HG03378 (cell line): ENCODE data around the gene ETS1.

Source experiments
- ATAC-seq: cut with Tn5 transposase; IDR thresholded peaks from one replicate; pipeline ENCODE4 v1.9.1; 2021; ENCODE audit warnings: mild to moderate bottlenecking, moderate library complexity; ENCODE audit not compliant: unreplicated experiment

Gene ETS1

GRCh38 chr11:128471138-128471661 lies 116.2 kb downstream of the ETS1 start:
- ATAC-seq: peak; percentile 45

GRCh38 chr11:128470081-128470480 lies 117.3 kb downstream of the ETS1 start:
- no peak for ATAC-seq

GRCh38 chr11:128469220-128469619 lies 118.1 kb downstream of the ETS1 start:
- peak; percentile 37 for ATAC-seq

GRCh38 chr11:128468111-128468510 lies 119.2 kb downstream of the ETS1 start:
- ATAC-seq: no peak

GRCh38 chr11:128467610-128468041 lies 119.7 kb downstream of the ETS1 start:
- ATAC-seq: no peak

- ATAC-seq: no peak
These were observed 120.3 kb downstream of the ETS1 start for GRCh38 chr11:128467041-128467440.

GRCh38 chr11:128465946-128466705 lies 121.2 kb downstream of the ETS1 start:
- no peak for ATAC-seq

GRCh38 chr11:128465531-128465930 lies 121.8 kb downstream of the ETS1 start:
- ATAC-seq: no peak

- no peak for ATAC-seq
These were observed 122.4 kb downstream of the ETS1 start for GRCh38 chr11:128464878-128465450.

GRCh38 chr11:128463979-128464378 lies 123.4 kb downstream of the ETS1 start:
- no peak for ATAC-seq

- ATAC-seq: no peak
These were observed 124.0 kb downstream of the ETS1 start for GRCh38 chr11:128463371-128463829.

GRCh38 chr11:128462922-128463321 lies 124.4 kb downstream of the ETS1 start:
- ATAC-seq: no peak

- ATAC-seq: no peak
These were observed 125.2 kb downstream of the ETS1 start for GRCh38 chr11:128462189-128462588.

GRCh38 chr11:128458321-128458720 lies 129.0 kb downstream of the ETS1 start:
- ATAC-seq: no peak

GRCh38 chr11:128457874-128458273 lies 129.5 kb downstream of the ETS1 start:
- no peak for ATAC-seq

- ATAC-seq: no peak
These were observed 130.6 kb downstream of the ETS1 start for GRCh38 chr11:128456566-128457268.

- no peak for ATAC-seq
These were observed 131.6 kb downstream of the ETS1 start for GRCh38 chr11:128455766-128456165.

GRCh38 chr11:128453444-128454336 lies 133.7 kb downstream of the ETS1 start:
- no peak for ATAC-seq

GRCh38 chr11:128451652-128452470 lies 135.5 kb downstream of the ETS1 start:
- no peak for ATAC-seq
